Transverse colon (tissue), 4 donors: ENCODE data around the gene APOBEC3C.
"Not testable (repeated sequence)": the region's sequence is repeated elsewhere in the genome, so short reads cannot be mapped to it uniquely, and the experiment has no call there.

ENCODE experiments used
- CTCF ChIP-seq, 5 experiments: fragments of 200-600 bp in 3 of 5; fragments of 450-650 bp in 2 of 5; sonication (generic) in 3 of 5; IDR thresholded peaks; 1 replicate in 2 of 5; 2 replicates in 3 of 5; pipeline ENCODE4 v1.5.1; 2016 to 2017; ENCODE audit warnings: antibody characterized with exemption in 5 of 5, inconsistent platforms in 3 of 5, mild to moderate bottlenecking in 2 of 5, moderate library complexity in 1 of 5
- EP300 ChIP-seq: sonication (generic); formaldehyde crosslinking; IDR thresholded peaks from one replicate; pipeline ENCODE4 v1.6.1; 2017; ENCODE audit warnings: antibody characterized with exemption, low read depth
- POLR2A ChIP-seq: fragments of 450-650 bp; IDR thresholded peaks from one replicate; pipeline ENCODE4 v1.6.1; 2016; ENCODE audit warnings: antibody characterized with exemption, mild to moderate bottlenecking, moderate library complexity
- POLR2AphosphoS5 ChIP-seq, 3 donors: sonication (generic); formaldehyde crosslinking; IDR thresholded peaks; one replicate each; pipeline ENCODE4 v1.6.1; 2016; ENCODE audit warnings: antibody characterized with exemption in 3 of 3

GRCh38 chr22:39013561-39013941 lies 506 bp upstream of the APOBEC3C start:
- not testable (repeated sequence) for TF ChIP-seq CTCF (IDR thresholded peaks at IDR 0.05); POLR2A; EP300; POLR2AphosphoS5 (IDR thresholded peaks at IDR 0.05)
